ENCODE results near the gene MGLL. TPM values are rescaled to one million over a fixed set of nuclear protein-coding genes. Genes with fewer than 3 reads are reported as not detected.

Gene MGLL
- total RNA-seq, 2 experiments from 2014 or later = 19.2 to 21.6 TPM

DNA sequence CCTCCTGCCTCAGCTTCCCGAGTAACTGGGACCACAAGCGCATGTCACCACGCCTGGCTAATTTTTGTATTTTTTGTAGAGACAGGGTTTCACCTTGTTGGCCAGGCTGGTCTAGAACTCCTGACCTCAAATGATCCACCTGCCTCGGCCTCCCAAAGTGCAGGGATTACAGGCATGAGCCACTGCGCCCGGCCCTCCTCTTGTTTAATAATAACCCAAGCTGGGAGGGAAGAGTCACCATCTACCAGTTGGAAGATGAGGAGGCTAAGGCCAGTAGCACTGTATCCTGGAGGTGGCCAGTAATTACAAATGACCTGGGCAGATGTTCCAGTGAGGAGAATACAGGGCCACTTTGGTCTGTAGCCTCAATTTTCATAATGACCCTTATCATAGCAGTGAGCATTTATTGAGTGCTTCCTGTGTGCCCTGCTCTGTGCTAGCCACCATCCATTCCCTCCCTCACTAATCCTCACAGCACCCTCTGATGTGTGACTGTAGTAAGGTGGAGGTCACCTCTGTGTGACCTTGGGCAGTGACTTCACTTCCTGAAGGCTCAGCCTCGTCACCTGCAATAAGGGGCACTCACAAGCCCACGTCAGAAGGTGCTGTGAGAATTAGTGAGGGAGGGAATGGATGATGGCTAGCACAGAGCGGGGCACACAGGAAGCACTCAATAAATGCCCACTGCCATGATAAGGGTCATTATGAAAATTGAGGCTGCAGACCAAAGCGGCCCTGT, 85.3 kb downstream of the MGLL start:
- ChIA-PET POLR2A (interaction anchor here (0.5 to 1.5 kb wide), 6 partner anchors 12 to 328 kb away, joined by 3 to 6 read pairs (median 4); no protein-coding TSS in a partner anchor), CTCF (ENCODE audit: unreplicated experiment) (no interaction called here)
- BruUV-seq (replicated peaks) = no TSS peak
- no peaks in the 10 kb centered on the region for H3K9me2 ChIP-seq (ENCODE audit: insufficient read depth, low read length)
- H3K79me2 ChIP-seq (ENCODE audit: insufficient read depth, low read depth, low read length) = peaks cover 37% of the 10 kb centered on the region
- no peaks in the 10 kb centered on the region for H3K36me3 ChIP-seq (ENCODE audit: insufficient read depth, low read length)
- peak overlapping the region; percentile 85 for H3K4me3 ChIP-seq (ENCODE audit: low read depth, low read length, poor library complexity, severe bottlenecking)
- H4K20me1 ChIP-seq (ENCODE audit: insufficient read depth, low read length) = no peaks in the 10 kb centered on the region; the same call in 1 of the 2 replicates
- intact Hi-C loops (cut with micrococcal nuclease; ENCODE audit: unreplicated experiment) = loop anchor here (2.0 to 5.0 kb wide), 3 partner anchors 64 to 315 kb away; partner anchors contain the start of genes ABTB1, SEC61A1 and TPRA1
- no peaks in the 10 kb centered on the region for H3K9me3 ChIP-seq (ENCODE audit: low read length)
- peak overlapping the region; percentile 97 for H3K27ac ChIP-seq (ENCODE audit: low read depth, low read length, poor library complexity, severe bottlenecking)
- TF ChIP-seq EZH2phosphoT487 (IDR thresholded peaks at IDR 0.05; ENCODE audit: borderline replicate concordance, low read depth, low read length) (no peak), CTCF (conservative IDR thresholded peaks at IDR 0.05; ENCODE audit: low read length) (no peak)
- DNase-seq (ENCODE audit: low spot score) = peak; percentile 38
- peak overlapping the region; percentile 52; the same call in 1 of the 2 replicates for H2AFZ ChIP-seq (ENCODE audit: low read length)
- H3K4me2 ChIP-seq (ENCODE audit: low read length) = peak overlapping the region; percentile 88
- peaks cover 62% of the 10 kb centered on the region for H3K4me1 ChIP-seq (ENCODE audit: insufficient read depth, low read length, poor library complexity, severe bottlenecking)

DNA sequence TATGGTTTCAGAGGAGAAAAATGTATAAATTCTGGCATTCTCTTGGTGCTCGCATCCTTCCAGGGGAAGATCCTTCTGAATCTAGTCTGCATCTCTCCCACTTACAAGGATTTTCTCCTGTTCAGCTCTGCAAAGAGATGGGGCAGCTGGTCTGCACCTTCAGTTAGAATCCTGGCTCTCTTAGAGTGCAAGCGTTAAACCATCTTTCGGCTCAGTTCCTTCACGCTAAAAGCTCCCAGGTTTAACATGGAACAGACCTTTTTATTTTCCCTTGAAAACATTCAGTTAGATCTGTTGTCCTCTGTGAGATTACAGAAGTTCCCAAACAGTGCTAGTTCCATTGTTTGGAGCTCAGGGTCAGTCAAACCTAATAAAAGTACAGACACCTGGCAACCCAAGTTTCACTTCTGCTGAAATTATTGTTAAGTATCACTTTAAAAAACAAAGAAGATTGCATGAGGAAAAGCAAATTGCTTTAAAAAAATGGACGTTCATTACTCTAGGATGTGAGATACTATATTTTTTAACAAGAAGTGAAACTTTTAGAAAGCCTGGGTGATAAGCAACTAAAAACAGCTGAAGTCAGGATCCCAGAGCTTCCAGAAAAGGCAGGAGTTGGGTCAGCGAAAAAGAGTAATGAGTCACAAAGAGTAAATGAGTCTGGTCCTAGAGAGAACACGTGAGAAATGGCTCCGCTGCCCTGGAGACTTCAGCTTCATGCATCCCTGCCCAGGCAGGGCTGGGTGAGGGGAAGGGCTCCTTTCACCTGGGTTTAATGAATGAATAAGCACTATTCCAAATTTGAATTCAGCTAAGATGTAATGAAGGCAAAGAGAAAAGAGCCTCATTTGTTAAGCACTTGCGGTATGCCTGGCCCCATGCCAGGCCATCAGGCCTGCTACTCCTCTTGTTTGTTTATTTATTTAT, 86.3 kb downstream of the MGLL start:
- H3K27ac ChIP-seq (ENCODE audit: low read depth, low read length, poor library complexity, severe bottlenecking) = peak overlapping the region; percentile 97

More for the DNA sequence above, 86.3 kb downstream of the MGLL start:
- Histone ChIP-seq H3K4me2 (ENCODE audit: low read length) (peak overlapping the region; percentile 88), H3K4me3 (ENCODE audit: low read depth, low read length, poor library complexity, severe bottlenecking) (peak overlapping the region; percentile 85), H3K36me3 (ENCODE audit: insufficient read depth, low read length) (no peaks in the 10 kb centered on the region), H4K20me1 (ENCODE audit: insufficient read depth, low read length) (no peaks in the 10 kb centered on the region; the same call in 1 of the 2 replicates), H3K9me3 (ENCODE audit: low read length) (no peaks in the 10 kb centered on the region), H3K4me1 (ENCODE audit: insufficient read depth, low read length, poor library complexity, severe bottlenecking) (peaks cover 71% of the 10 kb centered on the region), H3K9me2 (ENCODE audit: insufficient read depth, low read length) (no peaks in the 10 kb centered on the region), H2AFZ (ENCODE audit: low read length) (peak overlapping the region; percentile 52; the same call in 1 of the 2 replicates), H3K79me2 (ENCODE audit: insufficient read depth, low read depth, low read length) (peaks cover 47% of the 10 kb centered on the region)
- intact Hi-C loops (cut with micrococcal nuclease; ENCODE audit: unreplicated experiment) = loop anchor here (2.0 to 5.0 kb wide), 3 partner anchors 63 to 316 kb away; partner anchors contain the start of genes ABTB1, SEC61A1 and TPRA1
- POLR2A ChIA-PET = interaction anchor here (0.5 to 1.8 kb wide), 12 partner anchors 10 to 329 kb away, joined by 3 to 8 read pairs (median 4); no protein-coding TSS in a partner anchor
- CTCF ChIA-PET (ENCODE audit: unreplicated experiment) = no interaction called here
- TSS peak; percentile 85 for BruUV-seq (replicated peaks)
- DNase-seq (ENCODE audit: low spot score) = peak; percentile 88
- TF ChIP-seq CTCF (conservative IDR thresholded peaks at IDR 0.05; ENCODE audit: low read length) = no peak
- no peak for TF ChIP-seq EZH2phosphoT487 (IDR thresholded peaks at IDR 0.05; ENCODE audit: borderline replicate concordance, low read depth, low read length)

All from OCI-LY7 (cell line).